ENCODE measurements around the gene RDH16.
"Not testable (repeated sequence)": the region's sequence is repeated elsewhere in the genome, so short reads cannot be mapped to it uniquely, and the experiment has no call there.

The RDH16 gene

DNA sequence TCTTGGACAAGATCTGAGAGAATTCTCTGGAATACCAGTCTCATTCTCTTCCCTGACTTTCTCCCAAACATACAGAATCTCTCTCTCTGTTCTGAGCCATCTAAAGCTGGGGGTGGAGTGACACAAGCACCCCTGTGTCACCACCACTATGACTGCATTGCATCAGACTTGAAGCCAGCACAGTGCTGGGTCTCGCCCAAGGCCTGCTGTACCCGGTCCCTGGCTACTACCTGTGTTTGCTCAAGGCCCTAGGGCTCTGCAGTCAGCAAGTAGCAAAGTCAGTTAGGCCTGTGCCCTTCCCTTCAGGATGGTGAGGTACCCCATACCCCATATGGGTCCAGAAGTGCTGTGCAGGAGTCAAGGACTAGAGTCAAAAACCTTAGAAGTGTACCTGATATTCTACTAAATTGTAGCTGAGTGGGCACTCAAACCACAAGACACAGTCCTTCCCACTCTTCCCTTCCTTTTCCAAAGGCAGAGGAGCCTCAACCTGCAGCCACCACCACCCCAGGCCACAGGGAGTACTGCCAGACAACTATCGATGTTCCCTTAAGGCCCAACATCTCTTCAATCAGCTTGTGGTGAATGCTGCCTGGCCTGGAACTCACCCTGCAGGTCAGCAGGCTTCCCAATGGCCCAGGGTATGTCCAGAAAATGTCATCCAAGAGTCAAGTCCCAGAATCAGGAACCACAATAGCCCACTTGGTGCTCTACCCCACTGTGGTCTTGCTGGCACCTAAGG is 21.2 kb upstream of the RDH16 start:
- no peaks in the 10 kb centered on the region for H3K4me1 ChIP-seq
- no peaks in the 10 kb centered on the region for H3K79me2 ChIP-seq
- H2AFZ ChIP-seq: no peak overlapping the region
- H3K4me2 ChIP-seq (ENCODE audit: low read length): no peak overlapping the region
- no peaks in the 10 kb centered on the region for H3K27me3 ChIP-seq (ENCODE audit: control insufficient read depth, insufficient read depth, low read length)
- H3K4me3 ChIP-seq (ENCODE audit: low read depth, low read length): no peak overlapping the region
- no peak overlapping the region for H3K9ac ChIP-seq
- no peaks in the 10 kb centered on the region for H3K36me3 ChIP-seq (ENCODE audit: control insufficient read depth, insufficient read depth, low read length)
- TF ChIP-seq CTCF (IDR thresholded peaks at IDR 0.05): no peak
- no peak overlapping the region for H3K27ac ChIP-seq
- H3K9me3 ChIP-seq (ENCODE audit: control insufficient read depth, low read length): no peaks in the 10 kb centered on the region

DNA sequence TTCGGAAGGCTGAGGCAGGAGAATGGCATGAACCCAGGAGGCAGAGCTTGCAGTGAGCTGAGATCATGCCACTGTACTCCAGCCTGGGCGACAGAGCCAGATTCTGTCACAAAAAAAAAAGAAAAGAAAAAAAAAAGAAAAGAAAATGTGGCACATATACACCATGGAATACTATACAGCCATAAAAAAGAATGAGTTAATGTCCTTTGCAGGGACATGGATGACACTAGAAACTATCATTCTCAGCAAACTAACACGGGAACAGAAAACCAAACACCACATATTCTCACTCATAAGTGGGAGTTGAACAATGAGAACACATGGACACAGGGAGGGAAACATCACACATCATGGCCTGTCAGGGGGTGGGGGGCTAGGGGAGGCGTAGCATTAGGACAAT is 20.0 kb upstream of the RDH16 start:
- not testable (repeated sequence) for H3K79me2 ChIP-seq

DNA sequence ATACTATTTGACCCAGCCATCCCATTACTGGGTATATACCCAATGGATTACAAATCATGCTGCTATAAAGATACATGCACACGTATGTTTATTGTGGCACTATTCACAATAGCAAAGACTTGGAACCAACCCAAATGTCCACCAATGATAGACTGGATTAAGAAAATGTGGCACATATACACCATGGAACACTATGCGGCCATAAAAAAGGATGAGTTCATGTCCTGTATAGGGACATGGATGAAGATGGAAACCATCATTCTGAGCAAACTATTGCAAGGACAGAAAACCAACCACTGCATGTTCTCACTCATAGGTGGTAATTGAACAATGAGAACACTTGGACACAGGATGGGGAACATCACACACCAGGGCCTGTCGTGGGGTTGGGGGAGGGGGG is 16.8 kb upstream of the RDH16 start:
- not testable (repeated sequence) for H3K9ac ChIP-seq; H3K27ac ChIP-seq; H3K4me2 ChIP-seq (ENCODE audit: low read length); H3K4me1 ChIP-seq; H3K79me2 ChIP-seq; H3K27me3 ChIP-seq (ENCODE audit: control insufficient read depth, insufficient read depth, low read length); H3K36me3 ChIP-seq (ENCODE audit: control insufficient read depth, insufficient read depth, low read length); H3K4me3 ChIP-seq (ENCODE audit: low read depth, low read length); H2AFZ ChIP-seq; H3K9me3 ChIP-seq (ENCODE audit: control insufficient read depth, low read length)

More for the DNA sequence above, 20.0 kb upstream of the RDH16 start:
- H2AFZ ChIP-seq; H3K4me1 ChIP-seq; H3K4me2 ChIP-seq (ENCODE audit: low read length); H3K27me3 ChIP-seq (ENCODE audit: control insufficient read depth, insufficient read depth, low read length); H3K4me3 ChIP-seq (ENCODE audit: low read depth, low read length); H3K27ac ChIP-seq; H3K36me3 ChIP-seq (ENCODE audit: control insufficient read depth, insufficient read depth, low read length); H3K9me3 ChIP-seq (ENCODE audit: control insufficient read depth, low read length); H3K9ac ChIP-seq: not testable (repeated sequence)

DNA sequence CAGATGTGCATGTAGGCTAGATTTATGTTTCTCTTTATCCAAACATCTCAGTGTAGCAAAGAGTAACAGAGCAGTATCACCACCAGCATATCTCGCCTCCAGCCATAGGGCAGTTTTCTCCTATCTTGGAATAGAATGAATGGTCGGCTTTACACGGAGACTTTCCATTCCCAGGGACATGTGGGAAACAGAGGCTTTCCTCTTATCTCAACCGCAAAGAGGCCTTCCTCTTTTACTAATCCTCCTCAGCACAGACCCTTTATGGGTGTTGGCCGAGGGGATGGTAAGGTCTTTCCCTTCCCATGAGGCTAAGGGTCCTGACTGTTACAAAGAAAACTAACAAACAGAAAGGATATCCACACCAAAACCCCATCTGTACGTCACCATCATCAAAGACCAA is 11.5 kb upstream of the RDH16 start:
- H3K36me3 ChIP-seq (ENCODE audit: control insufficient read depth, insufficient read depth, low read length); H3K4me2 ChIP-seq (ENCODE audit: low read length); H3K27ac ChIP-seq; H3K9ac ChIP-seq; H3K79me2 ChIP-seq; H3K4me3 ChIP-seq (ENCODE audit: low read depth, low read length); H3K4me1 ChIP-seq; H3K9me3 ChIP-seq (ENCODE audit: control insufficient read depth, low read length); H3K27me3 ChIP-seq (ENCODE audit: control insufficient read depth, insufficient read depth, low read length); H2AFZ ChIP-seq: not testable (repeated sequence)

- H3K4me2 ChIP-seq (ENCODE audit: low read length); H3K27me3 ChIP-seq (ENCODE audit: control insufficient read depth, insufficient read depth, low read length); H3K27ac ChIP-seq; H3K9me3 ChIP-seq (ENCODE audit: control insufficient read depth, low read length); H3K4me1 ChIP-seq; H3K36me3 ChIP-seq (ENCODE audit: control insufficient read depth, insufficient read depth, low read length); H2AFZ ChIP-seq; H3K79me2 ChIP-seq; H3K4me3 ChIP-seq (ENCODE audit: low read depth, low read length); H3K9ac ChIP-seq: not testable (repeated sequence)
Observed at GRCh38 chr12:56965997-56966642, 8.7 kb upstream of the RDH16 start.

DNA sequence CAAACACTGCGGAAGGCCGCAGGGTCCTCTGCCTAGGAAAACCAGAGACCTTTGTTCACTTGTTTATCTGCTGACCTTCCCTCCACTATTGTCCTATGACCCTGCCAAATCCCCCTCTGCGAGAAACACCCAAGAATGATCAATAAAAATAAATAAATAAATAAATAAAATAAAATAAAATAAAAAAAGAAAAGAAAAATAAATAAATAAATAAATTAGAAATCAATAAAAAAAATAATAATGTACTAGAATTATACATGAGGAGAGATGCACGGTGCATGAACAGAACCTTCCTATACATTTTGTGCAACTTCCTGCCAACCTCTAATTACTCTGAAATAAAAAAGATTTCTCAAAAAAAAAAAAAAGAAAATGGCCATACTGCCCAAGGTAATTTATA is 7.7 kb upstream of the RDH16 start:
- H3K9ac ChIP-seq; H3K9me3 ChIP-seq (ENCODE audit: control insufficient read depth, low read length); H2AFZ ChIP-seq; H3K36me3 ChIP-seq (ENCODE audit: control insufficient read depth, insufficient read depth, low read length); H3K4me1 ChIP-seq; H3K4me2 ChIP-seq (ENCODE audit: low read length); H3K27me3 ChIP-seq (ENCODE audit: control insufficient read depth, insufficient read depth, low read length); H3K79me2 ChIP-seq; H3K4me3 ChIP-seq (ENCODE audit: low read depth, low read length); H3K27ac ChIP-seq: not testable (repeated sequence)

- not testable (repeated sequence) for H2AFZ ChIP-seq; H3K4me2 ChIP-seq (ENCODE audit: low read length); H3K36me3 ChIP-seq (ENCODE audit: control insufficient read depth, insufficient read depth, low read length); H3K79me2 ChIP-seq; H3K4me3 ChIP-seq (ENCODE audit: low read depth, low read length); H3K4me1 ChIP-seq; H3K27me3 ChIP-seq (ENCODE audit: control insufficient read depth, insufficient read depth, low read length); H3K9ac ChIP-seq; H3K27ac ChIP-seq; H3K9me3 ChIP-seq (ENCODE audit: control insufficient read depth, low read length)
Observed at GRCh38 chr12:56963557-56963956, 6.1 kb upstream of the RDH16 start.

DNA sequence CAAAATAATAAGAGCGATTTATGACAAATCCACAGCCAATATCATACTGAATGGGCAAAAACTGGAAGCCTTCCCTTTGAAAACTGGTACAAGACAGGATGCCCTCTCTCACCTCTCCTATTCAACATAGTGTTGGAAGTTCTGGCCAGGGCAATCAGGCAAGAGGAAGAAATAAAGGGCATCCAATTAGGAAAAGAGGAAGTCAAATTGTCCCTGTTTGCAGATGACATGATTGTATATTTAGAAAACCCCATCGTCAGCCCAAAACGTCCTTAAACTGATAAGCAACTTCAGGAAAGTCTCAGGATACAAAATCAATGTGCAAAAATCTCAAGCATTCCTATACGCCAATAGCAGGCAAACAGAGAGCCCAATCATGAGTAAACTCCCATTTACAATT is 4.8 kb upstream of the RDH16 start:
- not testable (repeated sequence) for H3K36me3 ChIP-seq (ENCODE audit: control insufficient read depth, insufficient read depth, low read length); H3K9ac ChIP-seq; H3K4me1 ChIP-seq; H3K79me2 ChIP-seq; H3K27ac ChIP-seq; H3K4me2 ChIP-seq (ENCODE audit: low read length); H3K27me3 ChIP-seq (ENCODE audit: control insufficient read depth, insufficient read depth, low read length); H3K9me3 ChIP-seq (ENCODE audit: control insufficient read depth, low read length); H3K4me3 ChIP-seq (ENCODE audit: low read depth, low read length); H2AFZ ChIP-seq
